ENCODE results near the gene HK1.

DNA sequence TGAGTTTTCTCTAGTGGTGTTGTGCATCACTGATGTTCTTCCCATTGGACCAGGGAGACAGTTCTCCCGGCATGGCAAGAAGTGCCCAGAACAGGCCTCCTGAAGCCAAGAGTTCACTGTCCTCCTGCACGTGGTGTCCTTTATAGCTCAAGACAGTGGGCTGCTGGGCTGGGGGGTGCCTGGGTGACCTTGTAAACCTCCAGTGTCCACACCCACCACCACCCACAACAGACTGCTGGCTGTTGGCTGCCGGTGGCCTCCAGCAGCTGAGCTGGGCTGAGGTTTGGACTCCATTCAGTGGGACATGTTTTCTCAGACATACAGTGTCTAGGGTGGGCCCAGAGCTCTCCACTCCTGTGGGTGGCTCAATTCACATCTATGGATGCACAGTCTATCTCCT lies 42.2 kb downstream of the HK1 start:
- TF ChIP-seq, protein P1, sequence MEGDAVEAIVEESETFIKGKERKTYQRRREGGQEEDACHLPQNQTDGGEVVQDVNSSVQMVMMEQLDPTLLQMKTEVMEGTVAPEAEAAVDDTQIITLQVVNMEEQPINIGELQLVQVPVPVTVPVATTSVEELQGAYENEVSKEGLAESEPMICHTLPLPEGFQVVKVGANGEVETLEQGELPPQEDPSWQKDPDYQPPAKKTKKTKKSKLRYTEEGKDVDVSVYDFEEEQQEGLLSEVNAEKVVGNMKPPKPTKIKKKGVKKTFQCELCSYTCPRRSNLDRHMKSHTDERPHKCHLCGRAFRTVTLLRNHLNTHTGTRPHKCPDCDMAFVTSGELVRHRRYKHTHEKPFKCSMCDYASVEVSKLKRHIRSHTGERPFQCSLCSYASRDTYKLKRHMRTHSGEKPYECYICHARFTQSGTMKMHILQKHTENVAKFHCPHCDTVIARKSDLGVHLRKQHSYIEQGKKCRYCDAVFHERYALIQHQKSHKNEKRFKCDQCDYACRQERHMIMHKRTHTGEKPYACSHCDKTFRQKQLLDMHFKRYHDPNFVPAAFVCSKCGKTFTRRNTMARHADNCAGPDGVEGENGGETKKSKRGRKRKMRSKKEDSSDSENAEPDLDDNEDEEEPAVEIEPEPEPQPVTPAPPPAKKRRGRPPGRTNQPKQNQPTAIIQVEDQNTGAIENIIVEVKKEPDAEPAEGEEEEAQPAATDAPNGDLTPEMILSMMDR (IDR thresholded peaks at IDR 0.05): no peak
- TF ChIP-seq POLR2A (IDR thresholded peaks at IDR 0.05): no peak

Measured in adrenal gland (tissue), 5 donors.